Stimulated activated CD4-positive, alpha-beta T cell treated with anti-CD3 and anti-CD28 coated beads, Interleukin-4, amount 100 ng/mL, for 1 hour (primary cell): ENCODE results near the gene ZNF790.

Experiments
- DNase-seq: peaks from one replicate; pipeline ENCODE4 v3.0.0-alpha.2; 2020

ZNF790 gene

DNA sequence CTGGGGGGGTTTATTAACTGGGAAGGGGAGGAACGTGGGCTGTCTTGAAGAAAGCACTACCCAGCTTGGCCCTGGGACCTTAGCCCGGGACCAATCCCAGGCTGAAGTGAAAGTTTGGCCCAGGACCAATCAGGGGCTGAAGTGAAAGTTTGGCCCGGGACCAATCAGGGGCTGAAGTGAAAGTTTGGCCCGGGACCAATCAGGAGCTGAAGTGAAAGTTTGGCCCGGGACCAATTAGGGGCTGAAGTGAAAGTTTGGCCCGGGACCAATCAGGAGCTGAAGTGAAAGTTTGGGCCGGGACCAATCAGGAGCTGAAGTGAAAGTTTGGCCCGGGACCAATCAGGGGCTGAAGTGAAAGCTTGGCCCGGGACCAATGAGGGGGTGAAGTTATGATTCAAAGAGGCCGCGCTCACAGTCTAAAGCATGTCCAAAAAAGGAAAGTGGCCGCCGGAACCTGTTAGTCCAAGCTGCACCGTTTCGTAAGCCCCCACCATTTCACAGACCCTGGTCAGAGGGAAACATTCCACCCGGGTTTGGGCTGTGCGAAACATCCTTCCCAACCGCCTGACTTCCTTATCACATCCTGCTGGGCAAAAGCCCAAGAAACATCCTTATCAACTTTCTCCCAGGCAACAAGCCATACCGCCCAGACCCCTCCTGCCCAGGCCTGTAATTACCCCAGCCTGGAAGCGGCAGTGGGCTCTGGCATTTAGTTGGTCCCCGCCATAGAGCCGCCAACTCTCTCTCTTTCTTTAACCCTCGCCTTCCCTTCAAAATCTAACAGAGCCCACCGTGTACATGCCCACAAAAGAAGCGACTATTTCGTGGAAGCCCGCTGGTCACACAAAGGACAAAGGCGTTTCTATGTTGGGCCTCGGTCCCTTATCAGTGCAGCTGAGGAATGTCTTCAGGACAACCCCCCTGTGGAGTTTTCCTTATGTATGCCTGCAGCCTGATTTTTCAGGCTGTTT is 66.6 kb downstream of the ZNF790 start:
- DNase-seq: no peak
